T-cell (primary cell): ENCODE data around the gene CYP2J2. TPM values are rescaled to one million over a fixed set of nuclear protein-coding genes. Genes with fewer than 3 reads are reported as not detected.

Experiments used
- ATAC-seq, 4 experiments: fragments of 200-7000 bp in 3 of 4; fragments of 150-1000 bp in 1 of 4; cut with Tn5 transposase; replicated peaks in 1 of 4; 1 replicate in 3 of 4; 2 replicates in 1 of 4; pipeline ENCODE4 v1.10.0; 2021; ENCODE audit warnings: moderate library complexity in 3 of 4, mild to moderate bottlenecking in 2 of 4, moderate number of reproducible peaks in 1 of 4
- CTCF ChIA-PET, 2 donors: fragments of 300-600 bp; sonication (Branson Sonifier 250); formaldehyde crosslinking; loops; one replicate each; lab custom pipeline; 2022; ENCODE audit warnings: antibody characterized with exemption in 2 of 2; lab: Charles Lee
- POLR2A ChIA-PET, 2 donors: fragments of 300-600 bp; sonication (Branson Sonifier 250); formaldehyde crosslinking; loops; one replicate each; lab custom pipeline; 2022; ENCODE audit warnings: antibody characterized with exemption in 2 of 2; lab: Charles Lee
- DNase-seq, 35 experiments: peaks; one replicate each; pipeline versions ENCODE4 v3.0.0 to v3.0.0-alpha.2; 2013 to 2023
- H3K27ac ChIP-seq: one replicate; pipeline ENCODE4 v1.5.1; 2013; ENCODE audit warnings: low read length
- H3K27me3 ChIP-seq, 2 experiments: replicated peaks in 1 of 2; 1 replicate in 1 of 2; 2 replicates in 1 of 2; pipeline versions ENCODE4 v1.6.1 to v1.7.0; 2013; ENCODE audit warnings: low read length in 1 of 2, mixed read lengths in 1 of 2; ENCODE audit not compliant: control insufficient read depth in 2 of 2, insufficient read depth in 2 of 2; ENCODE audit errors: extremely low read depth in 1 of 2
- H3K36me3 ChIP-seq, 2 donors: 1 replicate in 1 of 2; 2 replicates in 1 of 2; pipeline versions ENCODE4 v1.6.1 to v1.7.0; 2013; ENCODE audit warnings: low read length in 1 of 2; ENCODE audit not compliant: control insufficient read depth in 2 of 2, insufficient read depth in 1 of 2; ENCODE audit errors: extremely low read depth in 1 of 2
- H3K4me1 ChIP-seq, 2 experiments: 1 replicate in 1 of 2; 2 replicates in 1 of 2; pipeline versions ENCODE4 v1.6.1 to v1.7.0; 2013; ENCODE audit warnings: low read length in 2 of 2, mixed read lengths in 1 of 2; ENCODE audit not compliant: insufficient read depth in 2 of 2, control insufficient read depth in 1 of 2; ENCODE audit errors: extremely low read depth in 1 of 2
- H3K4me3 ChIP-seq, 2 donors: 1 replicate in 1 of 2; 2 replicates in 1 of 2; pipeline versions ENCODE4 v1.5.1 to v1.7.0; 2013; ENCODE audit warnings: mild to moderate bottlenecking in 2 of 2, low read length in 1 of 2, moderate library complexity in 1 of 2; ENCODE audit not compliant: control insufficient read depth in 1 of 2; ENCODE audit errors: extremely low read depth in 1 of 2
- H3K9me3 ChIP-seq: 2 replicates; pipeline ENCODE4 v1.7.0; 2013
- H3K27ac Mint-ChIP-seq, 2 donors: one replicate each; pipeline ENCODE4 v1.8.0; 2020 to 2021; ENCODE audit warnings: mild to moderate bottlenecking in 2 of 2, mixed read lengths in 2 of 2
- H3K27me3 Mint-ChIP-seq, 2 donors: one replicate each; pipeline ENCODE4 v1.8.0; 2021 to 2022; ENCODE audit warnings: mixed read lengths in 2 of 2
- H3K36me3 Mint-ChIP-seq: one replicate; pipeline ENCODE4 v1.8.0; 2021; ENCODE audit warnings: mixed read lengths
- H3K4me1 Mint-ChIP-seq, 3 donors: one replicate each; pipeline ENCODE4 v1.8.0; 2020 to 2022; ENCODE audit warnings: mixed read lengths in 3 of 3, mild to moderate bottlenecking in 1 of 3
- H3K4me3 Mint-ChIP-seq, 3 donors: one replicate each; pipeline ENCODE4 v1.8.0; 2020 to 2022; ENCODE audit warnings: mild to moderate bottlenecking in 3 of 3, mixed read lengths in 3 of 3, moderate library complexity in 3 of 3
- H3K9me3 Mint-ChIP-seq, 3 donors: one replicate each; pipeline ENCODE4 v1.8.0; 2020 to 2022; ENCODE audit warnings: mixed read lengths in 3 of 3
- WGBS: methylation state at CpG from one replicate; pipeline ENCODE4 v1.1.5; 2013; ENCODE audit warnings: missing lambda C conversion rate; ENCODE audit not compliant: insufficient coverage; 5-methylcytosine and 5-hydroxymethylcytosine counted together
- total RNA-seq, 35 experiments: library from RNA in 6 of 35; stranded (reverse) in 6 of 35; fragments of 120-200 nt in 1 of 35; gene quantifications; one replicate each; pipeline versions ENCODE4 v1.2.1 to v1.2.4 and lab custom pipeline; 2013 to 2026

The CYP2J2 gene
- total RNA-seq, 5 donors from 2014 or later (not counting 1 experiment from before 2014, with no cell fraction given), result 0.66 to 1.8 (median 0.69) TPM

GRCh38 chr1:59947047-59947938 is 20.7 kb upstream of the CYP2J2 start:
- Mint-ChIP-seq H3K9me3 (no peaks in the 10 kb centered on the region), H3K27me3 (peaks cover 3 to 16% of the 10 kb centered on the region in 2 donors), H3K36me3 (no peaks in the 10 kb centered on the region), H3K27ac (no peak overlapping the region), H3K4me1 (no peaks in the 10 kb centered on the region), H3K4me3 (no peak overlapping the region)
- POLR2A ChIA-PET, result no interaction called here
- WGBS, result 0% methylated on average over 2 of the region's 6 CpGs
- H3K27ac ChIP-seq, result no peak overlapping the region
- no peaks in the 10 kb centered on the region for H3K4me1 ChIP-seq
- DNase-seq (peak in 31 of 35 experiments; percentile 8 to 76 (median 37)), ATAC-seq (peak; percentile 59 to 79 (median 74))
- no peaks in the 10 kb centered on the region for H3K36me3 ChIP-seq
- CTCF ChIA-PET, result interaction anchor here (0.5 to 2.4 kb wide), 21 partner anchors 19 to 1866 kb away, joined by 3 to 26 read pairs (median 5); partner anchors contain the start of gene CYP2J2 (in 1 of the 2)
- no peaks in the 10 kb centered on the region for H3K9me3 ChIP-seq
- H3K27me3 ChIP-seq, result no peaks in the 10 kb centered on the region
- H3K4me3 ChIP-seq, result no peak overlapping the region

GRCh38 chr1:59945790-59946189 is 19.2 kb upstream of the CYP2J2 start:
- Mint-ChIP-seq H3K27ac (no peak overlapping the region), H3K9me3 (no peaks in the 10 kb centered on the region), H3K27me3 (peaks cover 6 to 20% of the 10 kb centered on the region in 2 donors), H3K4me3 (no peak overlapping the region), H3K36me3 (no peaks in the 10 kb centered on the region), H3K4me1 (no peaks in the 10 kb centered on the region)
- ATAC-seq (no peak), DNase-seq (no peak)
- ChIA-PET CTCF (interaction anchor here in 1 of 2 donors (2.4 kb wide), 1 partner anchor 66 kb away, joined by 26 read pairs; no protein-coding TSS in a partner anchor), POLR2A (no interaction called here)
- H3K27me3 ChIP-seq, result no peaks in the 10 kb centered on the region
- H3K9me3 ChIP-seq, result no peaks in the 10 kb centered on the region
- H3K27ac ChIP-seq, result no peak overlapping the region
- WGBS, result 27% methylated on average over 1 of the region's 1 CpG
- no peaks in the 10 kb centered on the region for H3K36me3 ChIP-seq
- H3K4me3 ChIP-seq, result no peak overlapping the region
- H3K4me1 ChIP-seq, result no peaks in the 10 kb centered on the region

GRCh38 chr1:59939393-59939792 is 12.8 kb upstream of the CYP2J2 start:
- Histone ChIP-seq H3K4me1 (no peaks in the 10 kb centered on the region), H3K9me3 (no peaks in the 10 kb centered on the region), H3K27me3 (peaks cover 0 to 2% of the 10 kb centered on the region in 2 experiments), H3K36me3 (no peaks in the 10 kb centered on the region), H3K4me3 (no peak overlapping the region), H3K27ac (no peak overlapping the region)
- no peak for DNase-seq
- peaks cover 15 to 26% of the 10 kb centered on the region in 2 donors for H3K27me3 Mint-ChIP-seq
- peaks cover 6 to 11% (median 9%) of the 10 kb centered on the region in 3 donors for H3K9me3 Mint-ChIP-seq
- CTCF ChIA-PET, result no interaction called here
- H3K4me3 Mint-ChIP-seq, result no peak overlapping the region
- no peaks in the 10 kb centered on the region for H3K36me3 Mint-ChIP-seq
- ATAC-seq, result no peak
- POLR2A ChIA-PET, result interaction anchor here in 1 of 2 donors (0.6 kb wide), 1 partner anchor 93 kb away, joined by 3 read pairs; no protein-coding TSS in a partner anchor
- 58% methylated on average over 3 of the region's 4 CpGs for WGBS
- no peak overlapping the region for H3K27ac Mint-ChIP-seq
- no peaks in the 10 kb centered on the region for H3K4me1 Mint-ChIP-seq

GRCh38 chr1:59937636-59938210 is 11.2 kb upstream of the CYP2J2 start:
- H3K27ac Mint-ChIP-seq, result no peak overlapping the region
- ChIA-PET CTCF (interaction anchor here in 1 of 2 donors (0.7 kb wide), 1 partner anchor 67 kb away, joined by 3 read pairs; no protein-coding TSS in a partner anchor), POLR2A (no interaction called here)
- no peaks in the 10 kb centered on the region for H3K36me3 Mint-ChIP-seq
- Histone ChIP-seq H3K27ac (no peak overlapping the region), H3K27me3 (peaks cover 0 to 2% of the 10 kb centered on the region in 2 experiments), H3K9me3 (no peaks in the 10 kb centered on the region), H3K4me3 (no peak overlapping the region), H3K4me1 (no peaks in the 10 kb centered on the region), H3K36me3 (no peaks in the 10 kb centered on the region)
- H3K27me3 Mint-ChIP-seq, result peaks cover 21 to 31% of the 10 kb centered on the region in 2 donors
- no CpG with 5 or more reads among the region's 3 CpGs for WGBS
- DNase-seq, result no peak
- peaks cover 6 to 11% (median 9%) of the 10 kb centered on the region in 3 donors for H3K9me3 Mint-ChIP-seq
- ATAC-seq, result no peak
- no peaks in the 10 kb centered on the region for H3K4me1 Mint-ChIP-seq
- H3K4me3 Mint-ChIP-seq, result no peak overlapping the region

- WGBS, result 96% methylated on average over 3 of the region's 5 CpGs
- Histone ChIP-seq H3K4me3 (no peak overlapping the region), H3K9me3 (no peaks in the 10 kb centered on the region), H3K4me1 (no peaks in the 10 kb centered on the region), H3K27me3 (peaks cover 0 to 2% of the 10 kb centered on the region in 2 experiments), H3K36me3 (no peaks in the 10 kb centered on the region), H3K27ac (no peak overlapping the region)
- ChIA-PET CTCF (no interaction called here), POLR2A (no interaction called here)
- DNase-seq (no peak), ATAC-seq (no peak)
- no peak overlapping the region for H3K27ac Mint-ChIP-seq
- H3K4me1 Mint-ChIP-seq, result no peaks in the 10 kb centered on the region
- no peaks in the 10 kb centered on the region for H3K36me3 Mint-ChIP-seq
- H3K9me3 Mint-ChIP-seq, result peaks cover 6 to 11% (median 9%) of the 10 kb centered on the region in 3 donors
- H3K4me3 Mint-ChIP-seq, result no peak overlapping the region
- H3K27me3 Mint-ChIP-seq, result peaks cover 18 to 24% of the 10 kb centered on the region in 2 donors
These were observed 9.8 kb upstream of the CYP2J2 start for GRCh38 chr1:59936358-59936821.

- POLR2A ChIA-PET, result no interaction called here
- no peak overlapping the region for H3K4me3 ChIP-seq
- no peak overlapping the region for H3K4me3 Mint-ChIP-seq
- H3K9me3 Mint-ChIP-seq, result peaks cover 0 to 8% (median 2%) of the 10 kb centered on the region in 3 donors
- H3K36me3 Mint-ChIP-seq, result peaks cover 3% of the 10 kb centered on the region
- CTCF ChIA-PET, result interaction anchor here in 1 of 2 donors (1.7 kb wide), 1 partner anchor 18 kb away, joined by 5 read pairs; no protein-coding TSS in a partner anchor
- ATAC-seq, result no peak
- H3K27me3 Mint-ChIP-seq, result peaks cover 33 to 35% of the 10 kb centered on the region in 2 donors
- no peaks in the 10 kb centered on the region for H3K36me3 ChIP-seq
- peaks cover 3 to 12% of the 10 kb centered on the region in 2 experiments for H3K27me3 ChIP-seq
- peaks cover 0 to 6% of the 10 kb centered on the region in 2 experiments for H3K4me1 ChIP-seq
- H3K27ac Mint-ChIP-seq, result no peak overlapping the region
- no CpG with 5 or more reads among the region's 1 CpG for WGBS
- H3K27ac ChIP-seq, result no peak overlapping the region
- no peak for DNase-seq
- H3K9me3 ChIP-seq, result peaks cover 2% of the 10 kb centered on the region
- H3K4me1 Mint-ChIP-seq, result peaks cover 12 to 14% (median 14%) of the 10 kb centered on the region in 3 donors
These were observed 2.4 kb upstream of the CYP2J2 start for GRCh38 chr1:59928996-59929395.
